HG03575 (cell line): ENCODE data around the gene PALLD.

Source experiments
- ATAC-seq: cut with Tn5 transposase; IDR thresholded peaks from one replicate; pipeline ENCODE4 v1.9.1; 2021; ENCODE audit not compliant: unreplicated experiment, insufficient number of reproducible peaks, low FRiP score; ENCODE audit errors: extremely low read depth

The PALLD gene

GRCh38 chr4:168519576-168519975 is 22.7 kb downstream of the PALLD start:
- no peak for ATAC-seq

- ATAC-seq = no peak
These were observed 24.9 kb downstream of the PALLD start for GRCh38 chr4:168521721-168522120.

- ATAC-seq = no peak
These were observed 25.5 kb downstream of the PALLD start for GRCh38 chr4:168522356-168522755.

- ATAC-seq = no peak
These were observed 26.1 kb downstream of the PALLD start for GRCh38 chr4:168522829-168523489.

- ATAC-seq = no peak
These were observed 27.2 kb downstream of the PALLD start for GRCh38 chr4:168524006-168524405.

GRCh38 chr4:168524897-168525296 is 28.0 kb downstream of the PALLD start:
- ATAC-seq = no peak

- no peak for ATAC-seq
These were observed 30.7 kb downstream of the PALLD start for GRCh38 chr4:168527560-168527959.

- ATAC-seq = no peak
These were observed 31.5 kb downstream of the PALLD start for GRCh38 chr4:168528131-168528949.

- ATAC-seq = no peak
These were observed 32.4 kb downstream of the PALLD start for GRCh38 chr4:168529257-168529656.

GRCh38 chr4:168531305-168531704 is 34.5 kb downstream of the PALLD start:
- ATAC-seq = no peak

GRCh38 chr4:168534535-168534934 is 37.7 kb downstream of the PALLD start:
- no peak for ATAC-seq

- ATAC-seq = no peak
These were observed 38.8 kb downstream of the PALLD start for GRCh38 chr4:168535689-168536088.

GRCh38 chr4:168536448-168536847 is 39.6 kb downstream of the PALLD start:
- no peak for ATAC-seq

- no peak for ATAC-seq
These were observed 40.2 kb downstream of the PALLD start for GRCh38 chr4:168537086-168537485.

- no peak for ATAC-seq
These were observed 40.7 kb downstream of the PALLD start for GRCh38 chr4:168537571-168537970.

- ATAC-seq = no peak
These were observed 41.8 kb downstream of the PALLD start for GRCh38 chr4:168538632-168539031.

- ATAC-seq = no peak
These were observed 43.2 kb downstream of the PALLD start for GRCh38 chr4:168540086-168540485.

GRCh38 chr4:168540503-168541265 is 43.8 kb downstream of the PALLD start:
- no peak for ATAC-seq

GRCh38 chr4:168541266-168541953 is 44.6 kb downstream of the PALLD start:
- ATAC-seq = no peak
